Activated B cell treated with CpG ODN at 0.5 μM for 24 hours (primary cell): ENCODE data around the gene NCKAP1. TPM values are rescaled to one million over a fixed set of nuclear protein-coding genes. Genes with fewer than 3 reads are reported as not detected.

ENCODE experiments used
- ATAC-seq: fragments of 200-7000 bp; cut with Tn5 transposase; one replicate; pipeline ENCODE4 v1.10.0; 2021; ENCODE audit warnings: low read depth, mild to moderate bottlenecking, moderate library complexity
- CTCF ChIA-PET: fragments of 350-600 bp; sonication (Branson Sonifier 250); formaldehyde crosslinking; loops from one replicate; lab custom pipeline; 2021; ENCODE audit warnings: antibody characterized with exemption; lab: Charles Lee
- POLR2A ChIA-PET: fragments of 350-600 bp; sonication (Branson Sonifier 250); formaldehyde crosslinking; loops from one replicate; lab custom pipeline; 2021; ENCODE audit warnings: antibody characterized with exemption; lab: Charles Lee
- DNase-seq: peaks from one replicate; pipeline ENCODE4 v3.0.0; 2022
- H3K27ac Mint-ChIP-seq: one replicate; pipeline ENCODE4 v1.8.0; 2020; ENCODE audit warnings: mixed read lengths
- H3K27me3 Mint-ChIP-seq: one replicate; pipeline ENCODE4 v1.8.0; 2021; ENCODE audit warnings: mixed read lengths
- H3K36me3 Mint-ChIP-seq: one replicate; pipeline ENCODE4 v1.8.0; 2021; ENCODE audit warnings: low read depth, mixed read lengths
- H3K4me1 Mint-ChIP-seq: one replicate; pipeline ENCODE4 v1.8.0; 2021; ENCODE audit warnings: mixed read lengths
- H3K4me3 Mint-ChIP-seq: one replicate; pipeline ENCODE4 v1.8.0; 2020; ENCODE audit warnings: mild to moderate bottlenecking, mixed read lengths
- H3K9me3 Mint-ChIP-seq: one replicate; pipeline ENCODE4 v1.8.0; 2020; ENCODE audit warnings: mixed read lengths
- intact Hi-C: fragments of 100-400 bp; cut with micrococcal nuclease; formaldehyde crosslinking; loops from one replicate; pipeline ENCODE4 v1.15.1; 2024
- total RNA-seq: library from RNA; stranded (reverse); gene quantifications from 2 replicates; pipeline ENCODE4 v1.2.3, GENCODE V29; 2022
- TF ChIP-seq, protein P1 (sequence below): fragments of 200-600 bp; IDR thresholded peaks from one replicate; pipeline ENCODE4 v1.8.0; 2022; ENCODE audit warnings: antibody characterized with exemption, mild to moderate bottlenecking

NCKAP1 gene
- total RNA-seq, 1 donor from 2014 or later = not detected

DNA sequence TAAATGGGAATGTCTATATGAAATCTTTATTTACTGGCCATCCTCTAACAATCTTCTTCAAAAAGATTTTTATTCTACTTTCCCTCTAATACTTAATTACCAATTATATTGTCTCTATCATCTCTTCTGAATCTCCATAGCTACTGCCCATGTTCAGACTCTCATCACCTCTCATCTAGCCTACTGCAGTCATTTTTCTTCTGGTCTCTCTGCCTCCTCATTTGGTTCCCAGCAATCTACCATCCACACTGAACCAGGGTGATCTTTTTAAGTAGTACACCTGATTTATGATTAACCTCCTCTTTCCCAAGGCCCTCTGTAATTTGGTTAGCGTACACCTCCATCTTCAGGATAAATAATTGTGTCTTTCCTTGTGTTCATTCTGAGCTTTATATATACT lies 57.6 kb downstream of the NCKAP1 start:
- DNase-seq (no peak), ATAC-seq (no peak)
- H3K27me3 Mint-ChIP-seq = peaks cover 3% of the 10 kb centered on the region
- no peaks in the 10 kb centered on the region for H3K36me3 Mint-ChIP-seq
- H3K4me3 Mint-ChIP-seq = no peak overlapping the region
- TF ChIP-seq, protein P1, sequence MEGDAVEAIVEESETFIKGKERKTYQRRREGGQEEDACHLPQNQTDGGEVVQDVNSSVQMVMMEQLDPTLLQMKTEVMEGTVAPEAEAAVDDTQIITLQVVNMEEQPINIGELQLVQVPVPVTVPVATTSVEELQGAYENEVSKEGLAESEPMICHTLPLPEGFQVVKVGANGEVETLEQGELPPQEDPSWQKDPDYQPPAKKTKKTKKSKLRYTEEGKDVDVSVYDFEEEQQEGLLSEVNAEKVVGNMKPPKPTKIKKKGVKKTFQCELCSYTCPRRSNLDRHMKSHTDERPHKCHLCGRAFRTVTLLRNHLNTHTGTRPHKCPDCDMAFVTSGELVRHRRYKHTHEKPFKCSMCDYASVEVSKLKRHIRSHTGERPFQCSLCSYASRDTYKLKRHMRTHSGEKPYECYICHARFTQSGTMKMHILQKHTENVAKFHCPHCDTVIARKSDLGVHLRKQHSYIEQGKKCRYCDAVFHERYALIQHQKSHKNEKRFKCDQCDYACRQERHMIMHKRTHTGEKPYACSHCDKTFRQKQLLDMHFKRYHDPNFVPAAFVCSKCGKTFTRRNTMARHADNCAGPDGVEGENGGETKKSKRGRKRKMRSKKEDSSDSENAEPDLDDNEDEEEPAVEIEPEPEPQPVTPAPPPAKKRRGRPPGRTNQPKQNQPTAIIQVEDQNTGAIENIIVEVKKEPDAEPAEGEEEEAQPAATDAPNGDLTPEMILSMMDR = no peak
- POLR2A ChIA-PET = no interaction called here
- intact Hi-C loops = loop anchor here (1.0 to 2.0 kb wide), 4 partner anchors 313 to 1238 kb away; no protein-coding TSS in a partner anchor
- H3K27ac Mint-ChIP-seq = no peak overlapping the region
- CTCF ChIA-PET = interaction anchor here (0.9 to 3.0 kb wide), 12 partner anchors 12 to 801 kb away, joined by 3 to 60 read pairs (median 5); no protein-coding TSS in a partner anchor
- H3K9me3 Mint-ChIP-seq = no peaks in the 10 kb centered on the region
- H3K4me1 Mint-ChIP-seq = no peaks in the 10 kb centered on the region

DNA sequence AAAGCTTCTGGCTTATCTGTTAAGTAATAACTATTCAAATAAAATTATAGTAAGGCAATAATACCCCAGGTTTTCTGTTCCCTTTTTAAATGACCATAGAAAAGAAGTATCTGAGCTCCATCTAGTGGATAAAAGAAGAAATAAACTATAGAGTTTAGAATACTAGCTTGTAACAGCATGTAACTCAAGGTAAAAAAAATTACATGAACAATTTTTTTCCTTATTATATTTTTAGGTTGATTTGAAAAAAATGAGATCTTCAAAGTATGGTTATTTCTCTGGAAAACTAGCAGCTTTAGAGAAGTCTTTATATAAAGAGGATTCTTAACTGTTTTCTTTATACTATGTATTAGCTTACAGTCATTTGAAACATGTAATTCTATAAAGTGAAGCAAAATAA lies 58.1 kb downstream of the NCKAP1 start:
- Mint-ChIP-seq H3K9me3 (no peaks in the 10 kb centered on the region), H3K27ac (no peak overlapping the region), H3K4me1 (no peaks in the 10 kb centered on the region), H3K27me3 (peaks cover 3% of the 10 kb centered on the region), H3K36me3 (no peaks in the 10 kb centered on the region), H3K4me3 (no peak overlapping the region)
- DNase-seq (no peak), ATAC-seq (peak; percentile 67)
- CTCF ChIA-PET = interaction anchor here (0.9 to 3.0 kb wide), 12 partner anchors 12 to 800 kb away, joined by 3 to 60 read pairs (median 5); no protein-coding TSS in a partner anchor
- intact Hi-C loops = loop anchor here (1.0 to 2.0 kb wide), 4 partner anchors 313 to 1237 kb away; no protein-coding TSS in a partner anchor
- TF ChIP-seq, protein P1 = peak; percentile 93
- POLR2A ChIA-PET = no interaction called here

DNA sequence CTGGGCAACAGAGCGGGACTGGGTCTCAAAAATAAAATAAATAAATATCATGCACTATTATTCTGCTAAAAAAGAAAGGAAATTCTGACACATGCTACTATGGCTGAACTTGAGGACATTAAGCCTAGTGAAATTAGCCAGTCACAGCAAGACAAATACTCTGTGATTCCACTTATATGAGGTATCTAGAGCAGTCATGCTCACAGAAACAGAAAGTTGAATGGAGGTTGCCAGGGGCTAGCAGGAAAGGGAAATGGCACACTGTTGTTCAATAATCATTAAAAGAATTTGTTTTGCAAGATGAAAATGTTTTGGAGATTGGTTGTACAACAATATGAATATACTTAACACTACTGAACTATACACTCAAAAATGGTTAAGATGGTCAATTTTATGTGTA lies 60.8 kb downstream of the NCKAP1 start:
- intact Hi-C loops = loop anchor here (2.0 to 5.0 kb wide), 2 partner anchors 195 to 215 kb away; no protein-coding TSS in a partner anchor
- H3K27ac Mint-ChIP-seq = no peak overlapping the region

DNA sequence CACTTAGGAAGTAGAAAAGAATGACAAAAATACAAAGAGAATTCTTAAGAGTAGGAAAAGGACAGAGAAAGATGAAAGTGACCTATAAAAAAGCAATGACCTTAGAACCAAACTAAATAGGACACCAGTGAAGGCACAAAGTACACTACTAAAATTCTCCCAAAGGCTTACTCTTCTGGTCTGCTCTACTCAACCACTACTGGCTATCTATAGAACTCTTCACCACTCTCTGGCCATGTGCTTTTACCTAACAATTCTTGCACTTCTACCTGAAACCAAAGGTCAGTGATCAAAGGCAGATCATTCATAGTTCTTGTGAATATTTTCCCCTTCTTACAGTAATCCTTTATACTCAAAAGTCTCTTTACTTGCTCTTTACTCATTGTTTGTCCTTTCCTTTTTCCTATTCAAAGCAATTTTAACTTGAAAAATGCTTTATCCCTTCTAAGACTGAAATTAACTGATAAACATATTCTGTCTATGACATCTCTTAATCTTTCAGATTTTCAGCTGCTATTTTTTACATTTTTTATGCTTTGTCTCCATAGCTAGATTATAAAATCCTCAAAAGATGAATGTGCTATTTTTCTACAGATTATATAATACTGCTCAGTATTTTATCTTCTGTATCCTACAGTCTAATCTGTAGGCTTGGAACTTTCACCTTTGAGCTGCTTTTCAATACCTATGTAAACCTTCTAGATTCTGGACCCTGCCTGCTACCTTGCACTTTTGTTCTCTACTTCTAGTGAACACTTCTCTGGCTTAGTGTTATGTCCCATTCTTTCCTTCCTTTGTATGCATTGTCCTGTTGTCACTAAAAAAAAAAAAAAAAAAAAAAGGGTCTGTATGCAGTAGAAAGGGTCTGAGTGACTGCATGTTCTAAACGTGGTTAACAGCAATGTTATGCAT lies 64.6 kb downstream of the NCKAP1 start:
- ATAC-seq = no peak
- no peaks in the 10 kb centered on the region for H3K9me3 Mint-ChIP-seq
- H3K27ac Mint-ChIP-seq = no peak overlapping the region
- intact Hi-C loops = no loop called here
- ChIA-PET POLR2A (no interaction called here), CTCF (interaction anchor here (1.1 kb wide), 1 partner anchor 307 kb away, joined by 3 read pairs; no protein-coding TSS in a partner anchor)
- no peak for DNase-seq
- no peak overlapping the region for H3K4me3 Mint-ChIP-seq
- H3K36me3 Mint-ChIP-seq = no peaks in the 10 kb centered on the region
- TF ChIP-seq, protein P1 = no peak
- H3K27me3 Mint-ChIP-seq = peaks cover 5% of the 10 kb centered on the region
- H3K4me1 Mint-ChIP-seq = no peaks in the 10 kb centered on the region

More for the DNA sequence above, 60.8 kb downstream of the NCKAP1 start:
- ChIA-PET POLR2A (no interaction called here), CTCF (interaction anchor here (1.1 to 1.4 kb wide), 2 partner anchors 311 to 791 kb away, joined by 3 to 6 read pairs; no protein-coding TSS in a partner anchor)
- H3K9me3 Mint-ChIP-seq = no peaks in the 10 kb centered on the region
- no peaks in the 10 kb centered on the region for H3K36me3 Mint-ChIP-seq
- TF ChIP-seq, protein P1 = no peak
- no peaks in the 10 kb centered on the region for H3K4me1 Mint-ChIP-seq
- H3K4me3 Mint-ChIP-seq = no peak overlapping the region
- ATAC-seq = no peak
- H3K27me3 Mint-ChIP-seq = peaks cover 3% of the 10 kb centered on the region
- DNase-seq = no peak

DNA sequence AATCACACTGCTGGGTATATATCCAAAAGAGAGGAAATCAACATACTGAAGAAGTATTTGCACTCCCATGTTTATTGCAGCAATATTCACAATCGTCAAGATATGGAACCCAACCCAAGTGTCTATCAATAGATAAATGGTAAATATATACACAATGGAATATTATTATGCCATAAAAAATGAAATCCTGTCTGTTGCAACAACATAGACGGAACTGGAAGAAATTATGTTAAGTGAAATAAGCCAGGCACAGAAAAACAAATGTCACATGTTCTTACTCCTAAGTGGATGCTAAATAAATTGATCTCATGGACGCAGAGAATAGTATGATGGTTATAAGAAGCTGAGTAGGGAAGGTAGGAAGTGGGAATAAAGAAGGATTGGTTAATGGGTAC lies 65.7 kb downstream of the NCKAP1 start:
- intact Hi-C loops = no loop called here
- Mint-ChIP-seq H3K36me3 (no peaks in the 10 kb centered on the region), H3K27ac (no peak overlapping the region), H3K4me3 (no peak overlapping the region), H3K4me1 (no peaks in the 10 kb centered on the region), H3K9me3 (no peaks in the 10 kb centered on the region), H3K27me3 (peaks cover 9% of the 10 kb centered on the region)
- DNase-seq (no peak), ATAC-seq (no peak)
- ChIA-PET POLR2A (no interaction called here), CTCF (no interaction called here)
- TF ChIP-seq, protein P1 = no peak
